Neuronal stem cell (in vitro differentiated cells): ENCODE data around the gene TSHZ3.
A peak's percentile ranks its signal among the peaks of the same experiment; 100 is the strongest.

Experiments used
- DNase-seq: peaks from one replicate; pipeline ENCODE4 v3.0.0-alpha.2; 2013; ENCODE audit warnings: low spot score
- H2AFZ ChIP-seq: one replicate; pipeline ENCODE4 v1.6.1; 2013; ENCODE audit warnings: mild to moderate bottlenecking, low read length, inconsistent platforms
- H2AK5ac ChIP-seq: 2 replicates; pipeline ENCODE4 v1.6.1; 2013; ENCODE audit warnings: low read depth, mild to moderate bottlenecking, inconsistent platforms, low read length, moderate library complexity, mixed read lengths
- H2BK120ac ChIP-seq: 2 replicates; pipeline ENCODE4 v1.6.1; 2013; ENCODE audit warnings: low read depth, mild to moderate bottlenecking, inconsistent platforms, low read length, moderate library complexity, mixed read lengths
- H2BK12ac ChIP-seq: one replicate; pipeline ENCODE4 v1.6.1; 2013; ENCODE audit warnings: low read length, inconsistent platforms
- H2BK15ac ChIP-seq: 2 replicates; pipeline ENCODE4 v1.6.1; 2013; ENCODE audit warnings: mild to moderate bottlenecking, low read length, inconsistent platforms, mixed read lengths
- H2BK5ac ChIP-seq: one replicate; pipeline ENCODE4 v1.6.1; 2013; ENCODE audit warnings: inconsistent platforms, mild to moderate bottlenecking, low read length, moderate library complexity
- H3K14ac ChIP-seq: one replicate; pipeline ENCODE4 v1.6.1; 2013; ENCODE audit warnings: low read length, inconsistent platforms
- H3K18ac ChIP-seq: 2 replicates; pipeline ENCODE4 v1.6.1; 2013; ENCODE audit warnings: low read length, inconsistent platforms
- H3K23ac ChIP-seq: 2 replicates; pipeline ENCODE4 v1.6.1; 2013; ENCODE audit warnings: low read depth, mild to moderate bottlenecking, mixed read lengths, low read length, inconsistent platforms; ENCODE audit not compliant: poor library complexity
- H3K27ac ChIP-seq: replicated peaks from 3 replicates; pipeline ENCODE4 v1.5.1; 2013; ENCODE audit warnings: low read length, inconsistent platforms
- H3K27me3 ChIP-seq, 3 experiments: 2 replicates each; pipeline ENCODE4 v1.6.1; 2013; ENCODE audit warnings: low read length in 3 of 3, mild to moderate bottlenecking in 2 of 3, inconsistent platforms in 1 of 3, low read depth in 1 of 3, mixed read lengths in 1 of 3, moderate library complexity in 1 of 3; ENCODE audit not compliant: control insufficient read depth in 3 of 3, insufficient read depth in 3 of 3
- H3K36me3 ChIP-seq, 2 donors: replicated peaks in 1 of 2; 2 replicates each; pipeline ENCODE4 v1.6.1; 2013; ENCODE audit warnings: low read length in 2 of 2; ENCODE audit not compliant: control insufficient read depth in 2 of 2, insufficient read depth in 2 of 2
- H3K4ac ChIP-seq: 2 replicates; pipeline ENCODE4 v1.6.1; 2013; ENCODE audit warnings: inconsistent platforms, mild to moderate bottlenecking, low read length, moderate library complexity
- H3K4me1 ChIP-seq, 2 donors: 1 replicate in 1 of 2; 2 replicates in 1 of 2; pipeline ENCODE4 v1.6.1; 2013; ENCODE audit warnings: low read length in 2 of 2, low read depth in 1 of 2; ENCODE audit not compliant: control insufficient read depth in 2 of 2, insufficient read depth in 1 of 2
- H3K4me2 ChIP-seq: one replicate; pipeline ENCODE4 v1.6.1; 2013; ENCODE audit warnings: mild to moderate bottlenecking, low read length, inconsistent platforms; ENCODE audit not compliant: insufficient read depth, poor library complexity, severe bottlenecking
- H3K4me3 ChIP-seq, 2 donors: 2 replicates each; pipeline ENCODE4 v1.5.1; 2013; ENCODE audit warnings: low read length in 2 of 2, mild to moderate bottlenecking in 2 of 2, inconsistent platforms in 1 of 2, moderate library complexity in 1 of 2
- H3K79me1 ChIP-seq: one replicate; pipeline ENCODE4 v1.6.1; 2013; ENCODE audit warnings: low read depth, mild to moderate bottlenecking, inconsistent platforms, low read length, moderate library complexity
- H3K9ac ChIP-seq: one replicate; pipeline ENCODE4 v1.6.1; 2013; ENCODE audit warnings: mild to moderate bottlenecking, low read depth, low read length, inconsistent platforms; ENCODE audit not compliant: poor library complexity
- H3K9me3 ChIP-seq, 2 donors: replicated peaks in 1 of 2; 2 replicates each; pipeline versions ENCODE3 to v1.6.1; 2013; ENCODE audit warnings: low read length in 2 of 2, mild to moderate bottlenecking in 2 of 2, inconsistent platforms in 1 of 2, low read depth in 1 of 2, mixed read lengths in 1 of 2, moderate library complexity in 1 of 2; ENCODE audit not compliant: control insufficient read depth in 2 of 2, insufficient read depth in 1 of 2
- H4K8ac ChIP-seq: one replicate; pipeline ENCODE4 v1.6.1; 2013; ENCODE audit warnings: low read depth, mild to moderate bottlenecking, inconsistent platforms, low read length, moderate library complexity
- H4K91ac ChIP-seq: one replicate; pipeline ENCODE4 v1.6.1; 2013; ENCODE audit warnings: low read length, low read depth, mild to moderate bottlenecking, inconsistent platforms; ENCODE audit not compliant: poor library complexity
- WGBS, 2 donors: extraction: QIAGEN DNeasy Blood & Tissue Kit; methylation state at CpG; one replicate each; pipeline ENCODE4 v1.1.7; 2013; ENCODE audit warnings: missing lambda C conversion rate in 2 of 2, mixed read lengths in 1 of 2; ENCODE audit not compliant: insufficient read length in 2 of 2, insufficient replicate concordance in 1 of 2; ENCODE audit errors: extremely low coverage in 2 of 2; 5-methylcytosine and 5-hydroxymethylcytosine counted together

Gene TSHZ3

GRCh38 chr19:31268751-31269383, 80.4 kb downstream of the TSHZ3 start:
- peaks cover 0 to 3% of the 10 kb centered on the region in 2 donors for H3K9me3 ChIP-seq
- no CpG with 5 or more reads among the region's 15 CpGs for WGBS, 2 donors
- H4K91ac ChIP-seq, result no peak overlapping the region
- H3K4me3 ChIP-seq, result no peak overlapping the region
- peaks cover 0 to 4% of the 10 kb centered on the region in 2 donors for H3K4me1 ChIP-seq
- no peak overlapping the region for H3K4me2 ChIP-seq
- no peak overlapping the region for H4K8ac ChIP-seq
- no peak for DNase-seq
- no peak overlapping the region for H3K27ac ChIP-seq
- no peaks in the 10 kb centered on the region for H3K79me1 ChIP-seq
- no peak overlapping the region for H3K14ac ChIP-seq
- no peak overlapping the region for H2BK5ac ChIP-seq
- H3K18ac ChIP-seq, result no peak overlapping the region
- no peak overlapping the region for H2AFZ ChIP-seq
- no peaks in the 10 kb centered on the region for H3K27me3 ChIP-seq
- H2BK15ac ChIP-seq, result no peak overlapping the region
- H3K36me3 ChIP-seq, result no peaks in the 10 kb centered on the region
- H2BK120ac ChIP-seq, result no peak overlapping the region
- H2AK5ac ChIP-seq, result no peak overlapping the region
- H3K9ac ChIP-seq, result no peak overlapping the region
- no peak overlapping the region for H3K23ac ChIP-seq
- H2BK12ac ChIP-seq, result no peak overlapping the region
- H3K4ac ChIP-seq, result no peak overlapping the region

GRCh38 chr19:31266731-31267130, 82.5 kb downstream of the TSHZ3 start:
- no peak overlapping the region for H4K91ac ChIP-seq
- H3K18ac ChIP-seq, result no peak overlapping the region
- peaks cover 0 to 5% of the 10 kb centered on the region in 2 donors for H3K4me1 ChIP-seq
- no peak overlapping the region for H2BK12ac ChIP-seq
- H3K14ac ChIP-seq, result no peak overlapping the region
- H2BK5ac ChIP-seq, result no peak overlapping the region
- no peak overlapping the region for H2AK5ac ChIP-seq
- H3K23ac ChIP-seq, result no peak overlapping the region
- H2BK15ac ChIP-seq, result no peak overlapping the region
- H3K27me3 ChIP-seq, result no peaks in the 10 kb centered on the region
- peaks cover 0 to 3% of the 10 kb centered on the region in 2 donors for H3K9me3 ChIP-seq
- H3K79me1 ChIP-seq, result no peaks in the 10 kb centered on the region
- H3K4me3 ChIP-seq, result peak overlapping the region in 1 of 2 donors; percentile 25
- H3K4me2 ChIP-seq, result no peak overlapping the region
- H2BK120ac ChIP-seq, result no peak overlapping the region
- no peak overlapping the region for H3K4ac ChIP-seq
- H2AFZ ChIP-seq, result no peak overlapping the region
- H3K36me3 ChIP-seq, result no peaks in the 10 kb centered on the region
- H3K27ac ChIP-seq, result no peak overlapping the region
- WGBS, 2 donors, result no CpG with 5 or more reads among the region's 7 CpGs
- no peak for DNase-seq
- H3K9ac ChIP-seq, result no peak overlapping the region
- no peak overlapping the region for H4K8ac ChIP-seq

- H3K27me3 ChIP-seq, result no peaks in the 10 kb centered on the region
- no peak overlapping the region for H4K8ac ChIP-seq
- H2BK120ac ChIP-seq, result no peak overlapping the region
- no peak overlapping the region for H2AK5ac ChIP-seq
- no peak overlapping the region for H3K4me2 ChIP-seq
- no CpG with 5 or more reads among the region's 4 CpGs for WGBS, 2 donors
- H3K18ac ChIP-seq, result no peak overlapping the region
- H3K9ac ChIP-seq, result no peak overlapping the region
- no peak overlapping the region for H4K91ac ChIP-seq
- no peak overlapping the region for H2BK15ac ChIP-seq
- no peaks in the 10 kb centered on the region for H3K79me1 ChIP-seq
- H2BK12ac ChIP-seq, result no peak overlapping the region
- H3K27ac ChIP-seq, result no peak overlapping the region
- no peak overlapping the region for H3K14ac ChIP-seq
- no peak overlapping the region for H2AFZ ChIP-seq
- H3K4ac ChIP-seq, result no peak overlapping the region
- H3K4me3 ChIP-seq, result no peak overlapping the region
- DNase-seq, result no peak
- H3K9me3 ChIP-seq, result peaks cover 0 to 3% of the 10 kb centered on the region in 2 donors
- H2BK5ac ChIP-seq, result no peak overlapping the region
- no peaks in the 10 kb centered on the region for H3K36me3 ChIP-seq
- H3K4me1 ChIP-seq, result peaks cover 0 to 4% of the 10 kb centered on the region in 2 donors
- no peak overlapping the region for H3K23ac ChIP-seq
Measured at GRCh38 chr19:31266196-31266595, 83.0 kb downstream of the TSHZ3 start.

GRCh38 chr19:31264041-31264778, 85.0 kb downstream of the TSHZ3 start:
- H3K9me3 ChIP-seq, result peaks cover 0 to 3% of the 10 kb centered on the region in 2 donors
- no peak overlapping the region for H2AK5ac ChIP-seq
- no peak overlapping the region for H3K18ac ChIP-seq
- no peak overlapping the region for H3K9ac ChIP-seq
- H3K27ac ChIP-seq, result no peak overlapping the region
- no peaks in the 10 kb centered on the region for H3K27me3 ChIP-seq
- no peak overlapping the region for H2AFZ ChIP-seq
- no peak overlapping the region for H3K4ac ChIP-seq
- DNase-seq, result no peak
- H4K91ac ChIP-seq, result peak overlapping the region; percentile 38
- no peak overlapping the region for H3K4me2 ChIP-seq
- H3K4me3 ChIP-seq, result no peak overlapping the region
- H3K23ac ChIP-seq, result no peak overlapping the region
- no peak overlapping the region for H2BK5ac ChIP-seq
- H2BK15ac ChIP-seq, result no peak overlapping the region
- no CpG with 5 or more reads among the region's 9 CpGs for WGBS, 2 donors
- no peak overlapping the region for H2BK12ac ChIP-seq
- H3K14ac ChIP-seq, result no peak overlapping the region
- no peak overlapping the region for H2BK120ac ChIP-seq
- H3K4me1 ChIP-seq, result peaks cover 0 to 3% of the 10 kb centered on the region in 2 donors
- H3K36me3 ChIP-seq, result no peaks in the 10 kb centered on the region
- H4K8ac ChIP-seq, result no peak overlapping the region
- H3K79me1 ChIP-seq, result no peaks in the 10 kb centered on the region
